HG03039 (cell line): ENCODE measurements around the gene KCTD17.
A peak's percentile ranks its signal among the peaks of the same experiment; 100 is the strongest.

Source experiments
- ATAC-seq: cut with Tn5 transposase; IDR thresholded peaks from one replicate; pipeline ENCODE4 v1.9.1; 2021; ENCODE audit warnings: mild to moderate bottlenecking, moderate library complexity; ENCODE audit not compliant: unreplicated experiment

The KCTD17 gene

GRCh38 chr22:37051391-37052385 is at the start of gene KCTD17:
KCTD17 (plus strand) TSS chr22:37051742; CDS start chr22:37051761, 19 bp downstream.
- peak; percentile 68 for ATAC-seq

- no peak for ATAC-seq
Measured at GRCh38 chr22:37001826-37002225, 49.7 kb upstream of the KCTD17 start.

GRCh38 chr22:37002633-37003032 is 48.9 kb upstream of the KCTD17 start:
- no peak for ATAC-seq

- ATAC-seq = no peak
Measured at GRCh38 chr22:37007651-37008050, 43.9 kb upstream of the KCTD17 start.

- no peak for ATAC-seq
Measured at GRCh38 chr22:37008365-37008764, 43.2 kb upstream of the KCTD17 start.

- no peak for ATAC-seq
Measured at GRCh38 chr22:37009490-37009889, 42.1 kb upstream of the KCTD17 start.

GRCh38 chr22:37010174-37010573 is 41.4 kb upstream of the KCTD17 start:
- no peak for ATAC-seq

- ATAC-seq = no peak
Measured at GRCh38 chr22:37010976-37011375, 40.6 kb upstream of the KCTD17 start.

- ATAC-seq = no peak
Measured at GRCh38 chr22:37011472-37011871, 40.1 kb upstream of the KCTD17 start.

- no peak for ATAC-seq
Measured at GRCh38 chr22:37012262-37012904, 39.2 kb upstream of the KCTD17 start.

- ATAC-seq = no peak
Measured at GRCh38 chr22:37012956-37013355, 38.6 kb upstream of the KCTD17 start.

GRCh38 chr22:37014415-37014806 is 37.1 kb upstream of the KCTD17 start:
- no peak for ATAC-seq

- ATAC-seq = no peak
Measured at GRCh38 chr22:37014835-37015586, 36.5 kb upstream of the KCTD17 start.

- no peak for ATAC-seq
Measured at GRCh38 chr22:37015587-37015878, 36.0 kb upstream of the KCTD17 start.

GRCh38 chr22:37016134-37016910 is 35.2 kb upstream of the KCTD17 start:
- ATAC-seq = no peak

- ATAC-seq = no peak
Measured at GRCh38 chr22:37017356-37017755, 34.2 kb upstream of the KCTD17 start.

- ATAC-seq = no peak
Measured at GRCh38 chr22:37018086-37018814, 33.3 kb upstream of the KCTD17 start.

GRCh38 chr22:37018815-37019308 is 32.7 kb upstream of the KCTD17 start:
- no peak for ATAC-seq

- no peak for ATAC-seq
Measured at GRCh38 chr22:37019309-37020191, 32.0 kb upstream of the KCTD17 start, which contains the start of the genes MPST and TST. MPST (plus strand) TSS chr22:37019742; CDS start chr22:37019837, 95 bp downstream. TST (minus strand) TSS chr22:37019447; CDS start chr22:37018732, 715 bp downstream.
